Measurements from ENCODE around the gene SRGAP2C. TPM values are rescaled to one million over a fixed set of nuclear protein-coding genes. Genes with fewer than 3 reads are reported as not detected.
"Not testable (repeated sequence)": the region's sequence is repeated elsewhere in the genome, so short reads cannot be mapped to it uniquely, and the experiment has no call there.

The SRGAP2C gene
- total and polyA plus RNA-seq, 4 donors = 26.2 to 56.5 (median 33.2) TPM

DNA sequence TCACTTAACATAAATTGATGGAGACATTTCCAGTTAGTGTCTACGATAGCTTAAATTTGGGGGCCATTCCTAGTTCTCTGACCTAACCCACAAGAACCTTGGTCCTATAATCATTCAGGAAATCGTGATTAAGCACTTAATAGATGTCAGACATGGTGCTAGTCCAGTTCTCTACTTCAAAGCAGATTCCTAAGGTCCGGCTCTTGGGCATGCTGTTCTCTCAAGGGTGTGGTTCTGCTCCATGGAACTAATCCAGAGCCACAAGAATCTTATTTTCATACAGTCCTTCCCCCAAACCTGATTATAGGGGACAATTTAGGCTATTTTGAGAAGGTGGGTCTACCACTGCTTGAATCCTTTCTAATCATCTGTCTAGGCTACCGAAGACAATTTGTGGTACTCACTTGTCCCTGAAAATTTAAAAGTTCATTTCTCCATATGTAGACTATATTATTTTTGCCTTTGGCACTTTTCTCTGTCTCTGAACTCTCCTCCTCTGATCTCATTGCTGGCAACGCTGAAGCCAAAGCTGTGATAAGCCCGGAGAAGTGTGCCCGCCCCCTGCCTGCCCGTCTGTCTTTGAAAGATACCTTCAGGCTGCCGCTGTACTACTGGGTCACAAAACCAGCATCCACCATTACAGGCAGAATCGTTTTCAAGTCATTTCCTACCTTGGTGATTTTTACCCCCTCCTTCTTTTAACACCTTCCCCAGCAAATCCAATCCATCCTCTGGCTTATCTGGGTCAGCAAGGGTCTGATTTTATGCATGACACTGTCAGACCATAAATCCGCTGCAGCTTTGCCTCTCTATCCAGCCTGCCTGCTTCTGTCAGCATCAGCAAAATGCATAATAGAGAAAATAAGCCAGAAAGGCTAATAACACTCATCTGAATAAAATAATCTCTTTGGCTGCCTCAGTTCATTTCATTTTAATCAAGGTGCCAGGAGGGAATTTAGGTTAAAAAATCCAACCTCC is 133.0 kb downstream of the SRGAP2C start:
- not testable (repeated sequence) for H3K4me3 ChIP-seq (ENCODE audit: low read depth, low read length); H3K27ac ChIP-seq (ENCODE audit: low read depth, low read length); H3K4me1 ChIP-seq (ENCODE audit: control insufficient read depth, insufficient read depth, low read length); H3K27me3 ChIP-seq (ENCODE audit: control insufficient read depth, insufficient read depth, low read length); H3K9me3 ChIP-seq (ENCODE audit: control insufficient read depth, insufficient read depth, low read length); H3K36me3 ChIP-seq (ENCODE audit: control insufficient read depth, insufficient read depth, low read length)
- no CpG with 5 or more reads among the region's 11 CpGs for WGBS (ENCODE audit: insufficient coverage)
- peak in 1 of 6 donors; percentile 1 for DNase-seq (ENCODE audit: low read depth in 4 of 6, low spot score in 6 of 6)

DNA sequence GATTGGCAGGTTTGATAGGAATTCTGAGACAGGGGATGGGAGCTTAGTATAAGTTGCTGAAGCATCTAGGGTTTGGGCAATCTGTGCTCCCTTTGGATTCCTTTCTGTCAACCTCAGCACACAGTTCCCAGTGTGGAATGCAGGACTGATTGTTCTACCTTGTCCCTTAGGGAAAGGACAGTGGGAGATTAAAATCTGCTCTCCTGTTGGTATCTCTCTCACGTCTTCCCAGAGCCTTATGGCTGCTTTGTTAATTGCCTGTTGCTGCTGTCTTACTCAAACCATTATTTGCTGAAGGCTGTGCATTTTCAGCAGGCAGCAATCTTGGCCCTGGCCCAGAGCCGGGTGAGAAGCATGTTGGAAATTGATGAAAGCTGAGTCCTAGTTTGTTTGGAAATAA is 133.9 kb downstream of the SRGAP2C start:
- not testable (repeated sequence) for H3K4me1 ChIP-seq (ENCODE audit: control insufficient read depth, insufficient read depth, low read length); H3K9me3 ChIP-seq (ENCODE audit: control insufficient read depth, insufficient read depth, low read length); H3K36me3 ChIP-seq (ENCODE audit: control insufficient read depth, insufficient read depth, low read length); DNase-seq (ENCODE audit: low read depth in 4 of 6, low spot score in 6 of 6); H3K4me3 ChIP-seq (ENCODE audit: low read depth, low read length); H3K27me3 ChIP-seq (ENCODE audit: control insufficient read depth, insufficient read depth, low read length); H3K27ac ChIP-seq (ENCODE audit: low read depth, low read length)
- no CpG with 5 or more reads among the region's 2 CpGs for WGBS (ENCODE audit: insufficient coverage)

DNA sequence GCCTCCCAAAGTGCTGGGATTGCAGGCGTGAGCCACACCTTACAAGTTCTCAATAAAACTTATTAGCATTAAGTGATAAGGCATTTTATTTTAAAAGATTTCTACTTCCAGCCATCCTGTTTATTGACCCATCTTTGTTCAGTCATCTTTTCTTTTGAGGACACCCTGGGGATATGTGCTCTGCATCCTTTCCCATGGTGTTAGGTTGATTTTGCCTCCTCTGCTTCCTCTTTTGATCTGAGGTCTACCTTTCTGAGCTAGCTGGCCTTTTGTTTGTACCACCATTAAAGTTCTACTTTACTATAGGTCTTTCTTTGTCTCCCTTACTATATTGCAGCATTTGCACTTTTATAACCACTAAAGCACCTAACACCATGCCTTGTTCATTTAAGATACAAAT is 136.9 kb downstream of the SRGAP2C start:
- WGBS (ENCODE audit: insufficient coverage) = no CpG with 5 or more reads among the region's 1 CpG
- H3K27me3 ChIP-seq (ENCODE audit: control insufficient read depth, insufficient read depth, low read length) = not testable (repeated sequence)

DNA sequence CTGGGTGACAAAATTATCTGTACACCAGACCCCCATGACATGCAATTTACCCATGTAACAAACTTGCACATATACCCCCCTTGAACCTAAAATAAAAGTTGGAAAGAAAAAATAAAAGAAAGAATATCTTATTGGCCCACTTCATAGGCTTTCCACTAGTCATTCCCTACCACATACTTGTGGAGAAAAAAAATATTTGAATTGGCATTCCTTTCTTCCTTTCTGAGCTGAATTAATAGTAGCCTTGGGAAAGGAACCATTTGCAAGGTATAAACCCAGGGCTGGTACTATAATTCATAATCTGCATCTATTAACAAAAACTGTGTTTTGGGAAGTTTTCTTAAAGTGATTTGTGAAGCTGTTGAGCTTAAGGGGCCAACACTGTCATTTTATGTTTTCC is 140.0 kb downstream of the SRGAP2C start:
- not testable (repeated sequence) for H3K4me3 ChIP-seq (ENCODE audit: low read depth, low read length); H3K36me3 ChIP-seq (ENCODE audit: control insufficient read depth, insufficient read depth, low read length); H3K27me3 ChIP-seq (ENCODE audit: control insufficient read depth, insufficient read depth, low read length); DNase-seq (ENCODE audit: low read depth in 4 of 6, low spot score in 6 of 6); H3K9me3 ChIP-seq (ENCODE audit: control insufficient read depth, insufficient read depth, low read length); H3K4me1 ChIP-seq (ENCODE audit: control insufficient read depth, insufficient read depth, low read length); H3K27ac ChIP-seq (ENCODE audit: low read depth, low read length)

More for the DNA sequence above, 136.9 kb downstream of the SRGAP2C start:
- not testable (repeated sequence) for H3K4me3 ChIP-seq (ENCODE audit: low read depth, low read length); DNase-seq (ENCODE audit: low read depth in 4 of 6, low spot score in 6 of 6); H3K9me3 ChIP-seq (ENCODE audit: control insufficient read depth, insufficient read depth, low read length); H3K36me3 ChIP-seq (ENCODE audit: control insufficient read depth, insufficient read depth, low read length); H3K27ac ChIP-seq (ENCODE audit: low read depth, low read length); H3K4me1 ChIP-seq (ENCODE audit: control insufficient read depth, insufficient read depth, low read length)

DNA sequence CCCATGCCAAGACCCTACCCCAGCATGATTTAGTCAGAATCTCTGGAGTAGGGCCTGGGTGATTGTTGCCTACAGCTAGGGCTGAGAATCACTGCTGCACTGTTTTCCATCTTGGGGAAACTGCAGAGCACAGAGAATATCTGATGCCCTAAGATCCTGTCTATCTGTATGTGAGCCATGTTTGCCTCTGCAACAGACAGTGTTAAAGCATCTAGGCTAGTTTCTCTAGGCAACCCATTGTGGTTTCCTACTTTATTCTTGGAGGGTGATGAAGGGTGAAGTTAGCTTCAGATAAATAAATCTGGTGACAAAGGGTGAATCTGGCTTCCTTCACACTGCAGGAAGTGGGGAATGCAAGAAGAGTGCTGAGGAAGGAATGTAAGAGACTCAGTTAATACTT is 147.4 kb downstream of the SRGAP2C start:
- not testable (repeated sequence) for DNase-seq (ENCODE audit: low read depth in 4 of 6, low spot score in 6 of 6); H3K4me3 ChIP-seq (ENCODE audit: low read depth, low read length); H3K27me3 ChIP-seq (ENCODE audit: control insufficient read depth, insufficient read depth, low read length); H3K36me3 ChIP-seq (ENCODE audit: control insufficient read depth, insufficient read depth, low read length); H3K4me1 ChIP-seq (ENCODE audit: control insufficient read depth, insufficient read depth, low read length); H3K9me3 ChIP-seq (ENCODE audit: control insufficient read depth, insufficient read depth, low read length); H3K27ac ChIP-seq (ENCODE audit: low read depth, low read length)

DNA sequence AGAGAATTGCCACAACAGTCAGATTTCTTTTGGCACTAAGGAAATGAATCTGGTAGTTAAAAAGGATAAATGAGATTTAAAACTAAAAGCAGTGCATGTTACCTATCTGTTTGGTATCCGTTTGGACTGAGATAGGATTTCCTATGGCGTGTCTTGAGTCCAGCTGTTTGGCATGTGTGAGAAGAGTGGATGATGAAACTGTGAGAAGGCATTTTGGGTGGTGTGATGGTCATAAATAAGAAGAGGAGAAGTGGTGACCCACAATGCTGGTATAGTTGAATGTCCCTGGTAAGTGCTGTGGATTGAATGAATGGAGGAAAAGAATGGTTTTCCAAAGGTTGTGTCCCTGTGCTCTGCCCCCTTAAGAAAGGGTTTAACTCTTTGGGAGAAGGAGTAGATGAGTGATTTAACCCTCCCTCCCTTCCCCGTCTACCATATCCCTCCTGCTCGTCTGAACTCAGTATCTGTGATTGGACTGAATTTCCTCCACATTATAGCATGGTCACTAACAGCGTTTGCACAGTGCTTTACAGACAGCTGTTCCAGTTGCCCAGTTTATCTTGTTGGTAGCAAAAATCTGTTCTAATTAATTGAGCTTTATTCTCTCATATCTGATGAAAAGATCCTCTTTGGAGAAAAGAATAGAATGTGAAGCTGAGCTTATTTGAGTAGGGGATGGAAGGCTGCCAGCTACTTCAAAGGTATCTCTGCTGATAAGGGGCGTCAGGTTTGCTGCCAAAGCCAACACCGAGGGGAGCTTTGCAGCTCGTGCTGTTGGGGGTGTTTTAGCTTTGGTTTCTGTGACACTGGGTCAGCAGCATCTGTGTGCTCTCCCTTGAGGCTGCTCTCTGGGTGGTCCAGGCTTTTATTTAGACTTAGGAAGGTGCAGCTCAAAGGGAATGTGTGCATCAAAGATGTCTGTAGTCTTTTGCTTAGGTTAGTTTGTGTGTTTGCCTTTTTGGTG is 148.1 kb downstream of the SRGAP2C start:
- H3K36me3 ChIP-seq (ENCODE audit: control insufficient read depth, insufficient read depth, low read length); H3K27me3 ChIP-seq (ENCODE audit: control insufficient read depth, insufficient read depth, low read length); H3K4me3 ChIP-seq (ENCODE audit: low read depth, low read length); H3K27ac ChIP-seq (ENCODE audit: low read depth, low read length); H3K9me3 ChIP-seq (ENCODE audit: control insufficient read depth, insufficient read depth, low read length); DNase-seq (ENCODE audit: low read depth in 4 of 6, low spot score in 6 of 6); H3K4me1 ChIP-seq (ENCODE audit: control insufficient read depth, insufficient read depth, low read length): not testable (repeated sequence)
- no CpG with 5 or more reads among the region's 8 CpGs for WGBS (ENCODE audit: insufficient coverage)

DNA sequence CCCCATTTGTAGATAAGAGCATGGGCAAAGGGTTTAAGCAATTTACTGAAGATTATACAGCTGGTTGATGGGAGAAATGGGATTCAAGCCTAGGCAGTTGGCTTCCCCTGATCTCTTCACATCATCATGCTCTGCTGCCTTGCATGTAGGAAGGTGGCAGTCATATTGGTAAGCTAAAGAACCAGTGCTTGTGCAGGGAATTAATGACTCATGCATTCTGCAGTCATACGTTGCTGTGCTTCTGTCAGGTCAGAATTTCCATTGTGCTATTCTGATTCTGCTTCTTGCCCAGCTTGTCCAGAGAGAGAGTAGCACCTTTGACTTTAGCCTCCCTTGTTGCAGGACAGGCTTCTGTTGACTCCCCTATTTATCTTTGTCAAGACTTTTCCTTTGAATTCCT is 153.2 kb downstream of the SRGAP2C start:
- not testable (repeated sequence) for H3K4me1 ChIP-seq (ENCODE audit: control insufficient read depth, insufficient read depth, low read length); DNase-seq (ENCODE audit: low read depth in 4 of 6, low spot score in 6 of 6); H3K27me3 ChIP-seq (ENCODE audit: control insufficient read depth, insufficient read depth, low read length); H3K4me3 ChIP-seq (ENCODE audit: low read depth, low read length); H3K36me3 ChIP-seq (ENCODE audit: control insufficient read depth, insufficient read depth, low read length); H3K27ac ChIP-seq (ENCODE audit: low read depth, low read length); H3K9me3 ChIP-seq (ENCODE audit: control insufficient read depth, insufficient read depth, low read length)
- no CpG with 5 or more reads among the region's 1 CpG for WGBS (ENCODE audit: insufficient coverage)

DNA sequence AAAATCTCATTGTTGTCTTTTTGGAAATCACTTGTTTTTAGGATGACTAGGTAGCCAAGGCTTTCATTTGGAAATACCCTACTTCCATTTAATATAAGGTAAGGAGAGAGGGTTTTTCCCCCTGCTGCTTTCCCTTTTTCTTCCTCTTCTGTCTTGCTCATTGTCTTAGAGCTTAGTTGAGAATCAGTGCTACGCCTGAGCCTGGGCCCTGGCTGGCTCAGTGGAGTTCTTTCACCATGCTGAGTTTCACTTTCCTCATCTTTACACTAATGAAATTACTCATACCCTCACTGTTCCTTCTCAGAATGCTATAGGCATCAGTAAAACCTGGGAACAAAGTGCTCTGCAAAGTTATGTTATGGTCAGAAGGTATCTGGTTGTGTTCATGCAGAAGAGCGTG is 154.8 kb downstream of the SRGAP2C start:
- not testable (repeated sequence) for H3K27ac ChIP-seq (ENCODE audit: low read depth, low read length); H3K27me3 ChIP-seq (ENCODE audit: control insufficient read depth, insufficient read depth, low read length); H3K36me3 ChIP-seq (ENCODE audit: control insufficient read depth, insufficient read depth, low read length); DNase-seq (ENCODE audit: low read depth in 4 of 6, low spot score in 6 of 6); H3K4me3 ChIP-seq (ENCODE audit: low read depth, low read length); H3K4me1 ChIP-seq (ENCODE audit: control insufficient read depth, insufficient read depth, low read length); H3K9me3 ChIP-seq (ENCODE audit: control insufficient read depth, insufficient read depth, low read length)
- WGBS (ENCODE audit: insufficient coverage) = no CpG with 5 or more reads among the region's 2 CpGs

DNA sequence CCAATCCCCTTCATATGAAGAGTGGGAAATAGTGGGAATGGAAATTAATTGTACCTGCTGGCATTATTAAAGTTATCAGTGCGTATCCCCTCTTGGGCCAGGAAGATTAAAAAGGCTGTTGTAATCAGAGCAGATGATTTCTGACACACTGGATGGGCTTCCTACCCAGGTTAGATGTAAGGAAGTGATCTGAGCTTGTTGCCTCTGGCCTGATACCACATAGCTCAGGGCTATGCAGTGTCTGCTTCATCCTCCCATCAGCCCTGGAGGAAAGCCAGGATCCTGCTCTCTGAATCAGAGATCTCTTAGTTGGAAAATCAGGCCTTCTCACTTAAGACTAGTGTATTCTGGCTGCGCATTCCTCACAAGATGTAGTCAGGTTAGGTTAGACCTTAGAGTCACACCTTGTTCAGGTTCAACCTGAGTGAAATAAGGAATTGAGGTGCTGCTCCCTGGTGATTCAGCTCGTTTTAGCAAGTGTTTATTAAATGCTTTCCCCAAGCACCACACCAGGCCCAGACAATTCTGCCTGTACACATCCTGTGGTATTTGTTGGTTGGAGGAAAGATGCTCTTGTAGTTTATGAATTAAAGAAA is 158.6 kb downstream of the SRGAP2C start:
- no CpG with 5 or more reads among the region's 3 CpGs for WGBS (ENCODE audit: insufficient coverage)
- H3K4me1 ChIP-seq (ENCODE audit: control insufficient read depth, insufficient read depth, low read length) = not testable (repeated sequence)

More for the DNA sequence above, 158.6 kb downstream of the SRGAP2C start:
- not testable (repeated sequence) for H3K27ac ChIP-seq (ENCODE audit: low read depth, low read length); H3K27me3 ChIP-seq (ENCODE audit: control insufficient read depth, insufficient read depth, low read length); H3K9me3 ChIP-seq (ENCODE audit: control insufficient read depth, insufficient read depth, low read length); H3K36me3 ChIP-seq (ENCODE audit: control insufficient read depth, insufficient read depth, low read length); H3K4me3 ChIP-seq (ENCODE audit: low read depth, low read length)
- peak in 1 of 6 donors; percentile 31 for DNase-seq (ENCODE audit: low read depth in 4 of 6, low spot score in 6 of 6)

Data from spinal cord (tissue), 10 donors.